GM21423 (cell line): ENCODE measurements around the gene CHST11.

Experiments used
- ATAC-seq: cut with Tn5 transposase; IDR thresholded peaks from one replicate; pipeline ENCODE4 v1.9.1; 2021; ENCODE audit warnings: mild to moderate bottlenecking, moderate library complexity; ENCODE audit not compliant: unreplicated experiment

CHST11 gene

GRCh38 chr12:104459368-104459909 is 2.7 kb downstream of the CHST11 start:
- no peak for ATAC-seq

- no peak for ATAC-seq
Measured at GRCh38 chr12:104460041-104460719, 3.4 kb downstream of the CHST11 start.

GRCh38 chr12:104460973-104461698 is 4.4 kb downstream of the CHST11 start:
- no peak for ATAC-seq

GRCh38 chr12:104462325-104462724 is 5.6 kb downstream of the CHST11 start:
- no peak for ATAC-seq

- ATAC-seq, result peak; percentile 54
Measured at GRCh38 chr12:104462931-104463339, 6.2 kb downstream of the CHST11 start.

GRCh38 chr12:104463368-104463767 is 6.6 kb downstream of the CHST11 start:
- no peak for ATAC-seq

GRCh38 chr12:104464899-104465298 is 8.2 kb downstream of the CHST11 start:
- ATAC-seq, result no peak

- no peak for ATAC-seq
Measured at GRCh38 chr12:104466709-104467345, 10.1 kb downstream of the CHST11 start.

GRCh38 chr12:104467346-104467837 is 10.6 kb downstream of the CHST11 start:
- no peak for ATAC-seq

GRCh38 chr12:104468371-104468770 is 11.6 kb downstream of the CHST11 start:
- no peak for ATAC-seq

- ATAC-seq, result no peak
Measured at GRCh38 chr12:104469066-104469465, 12.3 kb downstream of the CHST11 start.

GRCh38 chr12:104469523-104469922 is 12.8 kb downstream of the CHST11 start:
- ATAC-seq, result no peak

- no peak for ATAC-seq
Measured at GRCh38 chr12:104470521-104470920, 13.8 kb downstream of the CHST11 start.

- ATAC-seq, result no peak
Measured at GRCh38 chr12:104471336-104471735, 14.6 kb downstream of the CHST11 start.

- ATAC-seq, result no peak
Measured at GRCh38 chr12:104472748-104473147, 16.0 kb downstream of the CHST11 start.

- ATAC-seq, result peak; percentile 61
Measured at GRCh38 chr12:104473374-104473983, 16.7 kb downstream of the CHST11 start.

- ATAC-seq, result no peak
Measured at GRCh38 chr12:104475271-104475670, 18.5 kb downstream of the CHST11 start.

- ATAC-seq, result no peak
Measured at GRCh38 chr12:104477510-104478390, 21.0 kb downstream of the CHST11 start.

- ATAC-seq, result peak; percentile 85
Measured at GRCh38 chr12:104478396-104479122, 21.8 kb downstream of the CHST11 start.
